Duodenal mucosa (tissue), 2 donors: ENCODE results near the gene IGSF6.
"Not testable (repeated sequence)": the region's sequence is repeated elsewhere in the genome, so short reads cannot be mapped to it uniquely, and the experiment has no call there.

Experiments used
- H3K27ac ChIP-seq: one replicate; pipeline ENCODE4 v1.7.0; 2013; ENCODE audit warnings: low read depth, low read length
- H3K27me3 ChIP-seq, 2 donors: one replicate each; pipeline ENCODE4 v1.7.0; 2013; ENCODE audit warnings: low read length in 2 of 2, control low read depth in 1 of 2; ENCODE audit not compliant: insufficient read depth in 2 of 2, control insufficient read depth in 1 of 2
- H3K36me3 ChIP-seq, 2 donors: one replicate each; pipeline ENCODE4 v1.7.0; 2013; ENCODE audit warnings: low read length in 2 of 2, control low read depth in 1 of 2; ENCODE audit not compliant: insufficient read depth in 2 of 2, control insufficient read depth in 1 of 2
- H3K4me1 ChIP-seq, 2 donors: one replicate each; pipeline ENCODE4 v1.7.0; 2013; ENCODE audit warnings: low read length in 2 of 2, control low read depth in 1 of 2; ENCODE audit not compliant: insufficient read depth in 2 of 2, control insufficient read depth in 1 of 2
- H3K4me3 ChIP-seq, 2 donors: one replicate each; pipeline ENCODE4 v1.7.0; 2013; ENCODE audit warnings: low read length in 2 of 2, low read depth in 1 of 2
- H3K9ac ChIP-seq, 2 donors: one replicate each; pipeline ENCODE4 v1.7.0; 2013; ENCODE audit warnings: low read length in 2 of 2, low read depth in 1 of 2
- H3K9me3 ChIP-seq, 2 donors: one replicate each; pipeline ENCODE4 v1.7.0; 2013; ENCODE audit warnings: low read length in 2 of 2, control low read depth in 1 of 2; ENCODE audit not compliant: control insufficient read depth in 1 of 2

IGSF6 gene

DNA sequence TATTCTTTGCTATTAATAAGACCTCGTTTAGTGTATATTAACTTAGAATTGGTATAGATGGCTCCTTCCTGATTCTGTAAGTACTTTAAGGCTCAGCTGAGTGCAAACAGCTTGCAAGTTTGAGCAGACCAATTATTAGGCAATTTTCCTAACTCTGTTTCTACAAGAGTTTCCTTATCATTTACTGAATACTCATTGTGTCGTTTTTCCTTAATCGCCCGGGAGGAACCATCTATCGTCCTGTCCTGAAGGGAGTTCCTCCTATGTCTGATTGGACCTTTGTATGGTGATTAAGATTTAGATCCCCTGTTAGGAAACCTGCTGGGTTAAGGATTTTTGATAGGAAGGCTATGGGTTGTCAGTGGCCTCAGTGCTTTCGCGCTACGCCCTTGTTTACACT is 21.0 kb downstream of the IGSF6 start:
- not testable (repeated sequence) for H3K27ac ChIP-seq, H3K4me3 ChIP-seq, H3K4me1 ChIP-seq, H3K27me3 ChIP-seq, H3K9ac ChIP-seq, H3K9me3 ChIP-seq
- peaks cover 3 to 24% of the 10 kb centered on the region in 2 donors for H3K36me3 ChIP-seq

GRCh38 chr16:21630866-21631265 is 21.5 kb downstream of the IGSF6 start:
- H3K4me1 ChIP-seq, result peaks cover 9 to 10% of the 10 kb centered on the region in 2 donors
- peaks cover 3 to 26% of the 10 kb centered on the region in 2 donors for H3K36me3 ChIP-seq
- not testable (repeated sequence) for H3K27ac ChIP-seq, H3K9ac ChIP-seq, H3K9me3 ChIP-seq, H3K27me3 ChIP-seq, H3K4me3 ChIP-seq

DNA sequence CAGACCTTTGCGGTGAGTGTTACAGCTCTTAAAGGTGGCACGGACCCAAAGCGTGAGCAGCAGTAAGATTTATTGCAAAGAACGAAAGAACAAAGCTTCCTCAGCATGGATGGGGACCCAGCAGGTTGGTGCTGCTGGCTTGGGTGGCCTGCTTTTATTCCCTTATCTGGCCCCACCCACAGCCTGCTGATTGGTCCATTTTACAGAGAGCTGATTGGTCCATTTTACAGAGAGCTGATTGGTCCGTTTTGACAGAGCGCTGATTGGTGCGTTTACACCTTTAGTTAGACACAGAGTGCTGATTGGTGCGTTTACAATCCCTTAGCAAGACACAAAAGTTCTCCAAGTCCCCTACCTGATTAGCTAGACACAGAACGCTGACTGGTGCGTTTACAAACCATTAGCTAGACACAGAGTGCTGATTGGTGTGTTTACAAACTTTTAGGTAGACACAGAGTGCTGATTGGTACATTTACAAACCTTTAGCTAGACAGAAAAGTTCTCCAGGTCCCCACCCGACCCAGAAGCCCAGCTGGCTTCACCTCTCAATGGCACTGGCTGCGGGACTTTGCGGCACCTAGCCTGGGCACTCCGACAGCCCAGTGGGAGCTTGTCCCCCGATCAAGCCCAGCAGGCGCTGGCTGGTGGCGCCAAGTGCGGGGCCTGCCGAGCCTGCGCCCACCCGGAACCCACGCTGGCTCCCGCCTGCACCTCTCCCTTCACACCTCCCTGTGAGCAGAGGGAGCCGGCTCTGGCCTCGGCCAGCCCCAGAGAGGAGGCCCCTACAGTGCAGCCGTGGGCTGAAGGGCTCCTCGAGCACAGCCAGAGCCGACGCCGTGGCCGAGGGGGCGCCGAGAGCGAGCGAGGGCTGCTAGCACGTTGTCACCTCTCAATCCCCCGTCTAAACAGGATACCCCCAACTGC is 22.5 kb downstream of the IGSF6 start:
- H3K27ac ChIP-seq, H3K9me3 ChIP-seq, H3K4me3 ChIP-seq, H3K9ac ChIP-seq, H3K27me3 ChIP-seq: not testable (repeated sequence)
- H3K36me3 ChIP-seq, result peaks cover 9 to 31% of the 10 kb centered on the region in 2 donors
- H3K4me1 ChIP-seq, result peaks cover 11 to 16% of the 10 kb centered on the region in 2 donors

DNA sequence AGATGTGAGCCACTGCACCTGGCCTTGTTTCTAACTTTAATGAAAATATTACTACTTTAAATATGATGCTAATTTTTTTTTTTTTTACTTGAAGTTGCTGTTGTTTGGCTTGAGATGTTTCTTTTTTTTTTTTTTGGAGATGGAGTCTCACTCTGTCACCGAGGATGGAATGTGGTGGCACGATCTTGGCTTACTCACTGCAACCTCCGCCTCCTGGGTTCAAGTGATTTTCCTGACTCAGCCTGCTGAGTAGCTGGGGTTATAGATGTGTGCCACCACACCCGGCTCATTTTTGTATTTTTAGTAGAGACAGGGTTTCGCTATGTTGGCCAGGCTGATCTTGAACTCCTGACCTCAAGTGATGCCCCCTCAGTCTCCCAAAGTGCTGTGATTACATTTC is 23.6 kb downstream of the IGSF6 start:
- Histone ChIP-seq H3K36me3 (peaks cover 11 to 28% of the 10 kb centered on the region in 2 donors), H3K4me3 (no peak overlapping the region), H3K9ac (no peak overlapping the region), H3K27ac (no peak overlapping the region), H3K4me1 (peaks cover 14 to 19% of the 10 kb centered on the region in 2 donors), H3K9me3 (no peaks in the 10 kb centered on the region), H3K27me3 (no peaks in the 10 kb centered on the region)

- H3K4me3 ChIP-seq, result no peak overlapping the region
- H3K27me3 ChIP-seq, result no peaks in the 10 kb centered on the region
- H3K36me3 ChIP-seq, result peaks cover 11 to 28% of the 10 kb centered on the region in 2 donors
- no peaks in the 10 kb centered on the region for H3K9me3 ChIP-seq
- no peak overlapping the region for H3K27ac ChIP-seq
- H3K4me1 ChIP-seq, result peaks cover 14 to 19% of the 10 kb centered on the region in 2 donors
- H3K9ac ChIP-seq, result no peak overlapping the region
Observed at GRCh38 chr16:21628121-21628726, 24.2 kb downstream of the IGSF6 start.

DNA sequence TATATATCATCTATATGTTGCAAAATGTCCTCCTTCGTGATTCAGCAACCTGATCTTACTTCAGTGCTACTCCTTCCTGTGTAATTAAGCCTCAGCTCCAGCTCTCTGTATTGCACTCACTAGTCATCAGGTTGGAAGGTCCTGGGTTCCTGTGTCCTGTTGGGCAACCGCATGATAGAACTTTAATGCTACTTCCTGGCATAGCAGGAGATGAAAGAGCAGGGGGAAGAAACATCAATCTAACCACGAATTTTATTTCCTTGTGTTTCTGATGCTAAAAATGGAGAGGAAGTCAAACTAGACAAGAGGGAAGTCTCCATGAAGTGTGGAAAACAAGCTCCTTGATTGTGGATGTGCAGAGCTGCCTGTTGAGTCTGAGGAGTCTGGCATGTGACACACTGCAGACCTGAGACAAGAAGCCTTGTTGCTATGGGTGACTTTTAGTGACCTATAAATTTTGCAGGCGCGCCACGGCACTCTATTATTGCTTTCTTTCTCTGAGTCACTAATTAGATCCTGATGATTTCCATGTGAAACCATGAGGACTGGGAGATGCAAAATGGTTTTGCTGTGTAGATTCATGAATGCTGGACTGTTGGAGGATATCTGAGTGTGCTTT is 25.6 kb downstream of the IGSF6 start:
- no peak overlapping the region for H3K9ac ChIP-seq
- no peak overlapping the region for H3K27ac ChIP-seq
- peaks cover 11 to 28% of the 10 kb centered on the region in 2 donors for H3K36me3 ChIP-seq
- H3K9me3 ChIP-seq, result no peaks in the 10 kb centered on the region
- no peaks in the 10 kb centered on the region for H3K27me3 ChIP-seq
- peaks cover 14 to 19% of the 10 kb centered on the region in 2 donors for H3K4me1 ChIP-seq
- no peak overlapping the region for H3K4me3 ChIP-seq

GRCh38 chr16:21625026-21625425 is 27.4 kb downstream of the IGSF6 start:
- Histone ChIP-seq H3K27ac (no peak overlapping the region), H3K4me1 (peaks cover 16 to 19% of the 10 kb centered on the region in 2 donors), H3K27me3 (no peaks in the 10 kb centered on the region), H3K36me3 (peaks cover 11 to 28% of the 10 kb centered on the region in 2 donors), H3K4me3 (no peak overlapping the region), H3K9me3 (no peaks in the 10 kb centered on the region), H3K9ac (peak overlapping the region in 1 of 2 donors; percentile 1)

DNA sequence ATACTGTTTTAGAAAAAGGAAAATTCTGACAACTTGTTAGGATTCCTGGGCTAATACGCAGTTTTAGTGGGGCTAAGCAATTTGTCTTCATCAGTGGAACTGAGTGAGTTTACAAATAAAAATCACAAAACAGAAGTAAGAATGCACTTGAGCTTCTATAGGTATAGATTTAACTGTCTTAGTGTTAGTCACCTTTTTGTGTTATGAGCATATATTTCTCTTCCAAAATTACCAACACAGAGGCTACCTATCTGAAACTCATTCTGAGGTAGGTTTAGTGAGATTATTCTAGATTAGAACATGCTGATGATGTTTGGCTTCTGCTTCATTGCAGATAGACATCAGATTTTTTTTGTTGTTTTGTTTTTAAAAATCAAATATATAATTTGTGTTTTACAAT is 29.9 kb downstream of the IGSF6 start:
- H3K4me1 ChIP-seq, result peaks cover 19% of the 10 kb centered on the region in 2 donors
- H3K4me3 ChIP-seq, result no peak overlapping the region
- H3K36me3 ChIP-seq, result peaks cover 7 to 22% of the 10 kb centered on the region in 2 donors
- no peak overlapping the region for H3K27ac ChIP-seq
- no peaks in the 10 kb centered on the region for H3K9me3 ChIP-seq
- no peaks in the 10 kb centered on the region for H3K27me3 ChIP-seq
- no peak overlapping the region for H3K9ac ChIP-seq

GRCh38 chr16:21620592-21620991 is 31.8 kb downstream of the IGSF6 start:
- Histone ChIP-seq H3K36me3 (peaks cover 7 to 14% of the 10 kb centered on the region in 2 donors), H3K9me3 (no peaks in the 10 kb centered on the region), H3K4me1 (peaks cover 10 to 12% of the 10 kb centered on the region in 2 donors), H3K27ac (no peak overlapping the region), H3K9ac (no peak overlapping the region), H3K27me3 (no peaks in the 10 kb centered on the region), H3K4me3 (no peak overlapping the region)
